ENCODE data around the gene RAB36. TPM values are rescaled to one million over a fixed set of nuclear protein-coding genes. Genes with fewer than 3 reads are reported as not detected.

The RAB36 gene
- polyA plus RNA-seq, 1 donor (not counting 4 experiments of a cell fraction or from before 2014, with no cell fraction given) = 1.9 TPM

- H3K4me2 ChIP-seq (ENCODE audit: control insufficient read depth, extremely low read depth, insufficient read depth, low read depth, low read length) = no peak overlapping the region
- dilution Hi-C loops (cut with MboI; ENCODE audit: extremely low pct_ligation_motif_present, low sequenced_read_pairs) = no loop called here
- H4K20me1 ChIP-seq (ENCODE audit: control insufficient read depth, extremely low read depth, insufficient read depth, low read length) = peaks cover 3% of the 10 kb centered on the region
- peaks cover 83% of the 10 kb centered on the region for H3K79me2 ChIP-seq (ENCODE audit: control insufficient read depth, insufficient read depth, low read length)
- H3K9me1 ChIP-seq (ENCODE audit: control insufficient read depth, extremely low read depth, insufficient read depth, low read length) = no peaks in the 10 kb centered on the region
- peaks cover 4% of the 10 kb centered on the region for H3K4me1 ChIP-seq (ENCODE audit: control insufficient read depth, extremely low read depth, insufficient read depth, low read length)
- no peak overlapping the region for H2AFZ ChIP-seq (ENCODE audit: control insufficient read depth, low read length)
- no peak for FAIRE-seq
- H3K27ac ChIP-seq (ENCODE audit: control insufficient read depth, insufficient read depth, low read length) = no peak overlapping the region
- no peak overlapping the region for H3K9ac ChIP-seq (ENCODE audit: control insufficient read depth, extremely low read depth, insufficient read depth, low read length)
- TF ChIP-seq CTCF (optimal IDR thresholded peaks at IDR 0.05 in 1 of 3, IDR thresholded peaks at IDR 0.05 in 1 of 3, conservative IDR thresholded peaks at IDR 0.05 in 1 of 3; ENCODE audit: extremely low read depth in 1 of 3, insufficient read depth in 2 of 3, low read length in 3 of 3) (no peak), EZH2 (IDR thresholded peaks at IDR 0.05; ENCODE audit: low read length) (no peak)
- H3K36me3 ChIP-seq (ENCODE audit: control insufficient read depth in 2 of 2, extremely low read depth in 1 of 2, insufficient read depth in 2 of 2, low read length in 2 of 2) = peaks cover 4 to 15% of the 10 kb centered on the region in 2 experiments
- no peak overlapping the region for H3K4me3 ChIP-seq (ENCODE audit: control insufficient read depth in 2 of 3, extremely low read depth in 1 of 3, insufficient read depth in 2 of 3, low read depth in 1 of 3, low read length in 3 of 3)
- H3K27me3 ChIP-seq (ENCODE audit: control insufficient read depth, extremely low read depth, insufficient read depth, low read length) = no peaks in the 10 kb centered on the region
- DNase-seq (ENCODE audit: low read depth, low spot score) = no peak
- H3K9me3 ChIP-seq (ENCODE audit: control insufficient read depth, low read depth, low read length) = no peaks in the 10 kb centered on the region
Observed at GRCh38 chr22:23199159-23199558, 53.9 kb downstream of the RAB36 start.

DNA sequence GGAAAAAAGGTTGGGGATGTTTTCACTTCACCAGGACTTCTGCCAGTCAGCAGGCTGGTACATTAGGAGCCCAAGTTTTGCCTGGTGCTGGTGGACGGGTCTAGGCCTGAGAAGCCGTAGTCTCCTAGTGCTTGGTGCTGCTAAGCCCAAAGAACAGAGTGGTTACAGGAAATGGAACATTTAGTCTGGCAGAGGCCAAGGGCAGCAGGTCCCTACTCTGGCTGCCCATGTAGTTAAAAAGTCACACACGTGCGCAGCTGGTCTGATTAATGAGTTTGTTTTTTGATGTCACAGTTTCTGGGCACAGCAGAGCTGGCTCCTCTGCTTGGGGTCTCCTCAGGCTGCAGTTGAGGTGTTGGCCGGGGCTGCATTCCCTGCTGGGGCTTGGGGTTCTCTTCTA is 55.6 kb downstream of the RAB36 start:
- no peaks in the 10 kb centered on the region for H3K9me1 ChIP-seq (ENCODE audit: control insufficient read depth, extremely low read depth, insufficient read depth, low read length)
- H3K9me3 ChIP-seq (ENCODE audit: control insufficient read depth, low read depth, low read length) = no peaks in the 10 kb centered on the region
- H3K9ac ChIP-seq (ENCODE audit: control insufficient read depth, extremely low read depth, insufficient read depth, low read length) = no peak overlapping the region
- H4K20me1 ChIP-seq (ENCODE audit: control insufficient read depth, extremely low read depth, insufficient read depth, low read length) = peaks cover 6% of the 10 kb centered on the region
- peaks cover 85% of the 10 kb centered on the region for H3K79me2 ChIP-seq (ENCODE audit: control insufficient read depth, insufficient read depth, low read length)
- no peak for DNase-seq (ENCODE audit: low read depth, low spot score)
- H3K4me2 ChIP-seq (ENCODE audit: control insufficient read depth, extremely low read depth, insufficient read depth, low read depth, low read length) = no peak overlapping the region
- no peak overlapping the region for H3K4me3 ChIP-seq (ENCODE audit: control insufficient read depth in 2 of 3, extremely low read depth in 1 of 3, insufficient read depth in 2 of 3, low read depth in 1 of 3, low read length in 3 of 3)
- H3K36me3 ChIP-seq (ENCODE audit: control insufficient read depth in 2 of 2, extremely low read depth in 1 of 2, insufficient read depth in 2 of 2, low read length in 2 of 2) = peaks cover 4 to 19% of the 10 kb centered on the region in 2 experiments
- H3K27ac ChIP-seq (ENCODE audit: control insufficient read depth, insufficient read depth, low read length) = no peak overlapping the region
- no peaks in the 10 kb centered on the region for H3K27me3 ChIP-seq (ENCODE audit: control insufficient read depth, extremely low read depth, insufficient read depth, low read length)
- no peak for TF ChIP-seq CTCF (optimal IDR thresholded peaks at IDR 0.05 in 1 of 3, IDR thresholded peaks at IDR 0.05 in 1 of 3, conservative IDR thresholded peaks at IDR 0.05 in 1 of 3; ENCODE audit: extremely low read depth in 1 of 3, insufficient read depth in 2 of 3, low read length in 3 of 3)
- TF ChIP-seq EZH2 (IDR thresholded peaks at IDR 0.05; ENCODE audit: low read length) = no peak
- dilution Hi-C loops (cut with MboI; ENCODE audit: extremely low pct_ligation_motif_present, low sequenced_read_pairs) = no loop called here
- H2AFZ ChIP-seq (ENCODE audit: control insufficient read depth, low read length) = no peak overlapping the region
- H3K4me1 ChIP-seq (ENCODE audit: control insufficient read depth, extremely low read depth, insufficient read depth, low read length) = peaks cover 19% of the 10 kb centered on the region
- FAIRE-seq = no peak

All from keratinocyte (primary cell).